Stimulated activated naive B cell treated with anti-CD40 and anti-IgM and Interleukin-4, amounts not matched to agents 10 μg/mL and 1 μg/mL and 100 μg/mL, for 72 hours (primary cell): ENCODE measurements around the gene KRT39.
"Not testable (repeated sequence)": the region's sequence is repeated elsewhere in the genome, so short reads cannot be mapped to it uniquely, and the experiment has no call there.

Source experiments
- ATAC-seq, 2 donors: fragments of 150-1000 bp; cut with Tn5 transposase; replicated peaks; 2 replicates each; pipeline ENCODE4 v1.10.0; 2021; ENCODE audit warnings: moderate library complexity in 1 of 2
- DNase-seq: peaks from one replicate; pipeline ENCODE4 v3.0.0; 2021
- H3K27ac Mint-ChIP-seq: one replicate; pipeline ENCODE4 v1.8.0; 2022; ENCODE audit warnings: mild to moderate bottlenecking, mixed read lengths
- H3K27me3 Mint-ChIP-seq, 2 donors: one replicate each; pipeline ENCODE4 v1.8.0; 2022; ENCODE audit warnings: mixed read lengths in 2 of 2
- H3K36me3 Mint-ChIP-seq, 2 donors: one replicate each; pipeline ENCODE4 v1.8.0; 2022; ENCODE audit warnings: mixed read lengths in 2 of 2, mild to moderate bottlenecking in 1 of 2
- H3K4me1 Mint-ChIP-seq, 2 donors: one replicate each; pipeline ENCODE4 v1.8.0; 2022; ENCODE audit warnings: mixed read lengths in 2 of 2, mild to moderate bottlenecking in 1 of 2
- H3K4me3 Mint-ChIP-seq, 2 donors: one replicate each; pipeline ENCODE4 v1.8.0; 2022; ENCODE audit warnings: mild to moderate bottlenecking in 2 of 2, mixed read lengths in 2 of 2, moderate library complexity in 1 of 2
- H3K9me3 Mint-ChIP-seq, 2 donors: one replicate each; pipeline ENCODE4 v1.8.0; 2022; ENCODE audit warnings: mixed read lengths in 2 of 2, mild to moderate bottlenecking in 1 of 2

The KRT39 gene

GRCh38 chr17:40966848-40967247 is at the start of gene KRT39:
KRT39 (minus strand) TSS chr17:40966948; CDS start chr17:40966856, 92 bp downstream.
- Mint-ChIP-seq H3K4me3 (no peak within 1 kb of the TSS), H3K27ac (no peak within 1 kb of the TSS), H3K9me3 (peaks cover 2 to 3% of the 10 kb centered on the region in 2 donors), H3K27me3 (peaks cover 4 to 32% of the 10 kb centered on the region in 2 donors), H3K36me3 (no peaks in the 10 kb centered on the region), H3K4me1 (peaks cover 0 to 3% of the 10 kb centered on the region in 2 donors)
- ATAC-seq (no peak), DNase-seq (no peak)

GRCh38 chr17:41015454-41015853 is 48.7 kb upstream of the KRT39 start:
- peak; percentile 29 to 57 for ATAC-seq
- Mint-ChIP-seq H3K4me1 (peaks cover 4 to 8% of the 10 kb centered on the region in 2 donors), H3K27me3 (peaks cover 0 to 3% of the 10 kb centered on the region in 2 donors), H3K36me3 (no peaks in the 10 kb centered on the region), H3K9me3 (no peaks in the 10 kb centered on the region), H3K27ac (no peak overlapping the region), H3K4me3 (no peak overlapping the region)
- no peak for DNase-seq

GRCh38 chr17:41013606-41014005 is 46.9 kb upstream of the KRT39 start:
- DNase-seq (no peak), ATAC-seq (no peak)
- Mint-ChIP-seq H3K36me3 (no peaks in the 10 kb centered on the region), H3K4me3 (no peak overlapping the region), H3K4me1 (peaks cover 5 to 8% of the 10 kb centered on the region in 2 donors), H3K27ac (no peak overlapping the region), H3K27me3 (peaks cover 0 to 3% of the 10 kb centered on the region in 2 donors), H3K9me3 (no peaks in the 10 kb centered on the region)

GRCh38 chr17:41013181-41013580 is 46.4 kb upstream of the KRT39 start:
- no peak for ATAC-seq
- H3K27me3 Mint-ChIP-seq = peaks cover 0 to 3% of the 10 kb centered on the region in 2 donors
- H3K4me1 Mint-ChIP-seq = peaks cover 5 to 8% of the 10 kb centered on the region in 2 donors
- no peak for DNase-seq
- H3K4me3 Mint-ChIP-seq = no peak overlapping the region
- no peaks in the 10 kb centered on the region for H3K9me3 Mint-ChIP-seq
- no peaks in the 10 kb centered on the region for H3K36me3 Mint-ChIP-seq
- H3K27ac Mint-ChIP-seq = no peak overlapping the region

- no peaks in the 10 kb centered on the region for H3K36me3 Mint-ChIP-seq
- no peak for DNase-seq
- H3K27ac Mint-ChIP-seq = no peak overlapping the region
- ATAC-seq = no peak
- peaks cover 0 to 3% of the 10 kb centered on the region in 2 donors for H3K27me3 Mint-ChIP-seq
- H3K4me3 Mint-ChIP-seq = no peak overlapping the region
- peaks cover 5 to 8% of the 10 kb centered on the region in 2 donors for H3K4me1 Mint-ChIP-seq
- no peaks in the 10 kb centered on the region for H3K9me3 Mint-ChIP-seq
These were observed 45.8 kb upstream of the KRT39 start for GRCh38 chr17:41012326-41013120.

- Mint-ChIP-seq H3K4me3 (no peak overlapping the region), H3K9me3 (no peaks in the 10 kb centered on the region), H3K36me3 (no peaks in the 10 kb centered on the region), H3K27ac (no peak overlapping the region), H3K27me3 (peaks cover 0 to 7% of the 10 kb centered on the region in 2 donors), H3K4me1 (peaks cover 3% of the 10 kb centered on the region in 2 donors)
- ATAC-seq = no peak
- DNase-seq = no peak
These were observed 43.7 kb upstream of the KRT39 start for GRCh38 chr17:41010441-41010840.

GRCh38 chr17:41009936-41010335 is 43.2 kb upstream of the KRT39 start:
- no peaks in the 10 kb centered on the region for H3K9me3 Mint-ChIP-seq
- H3K27me3 Mint-ChIP-seq = peaks cover 0 to 7% of the 10 kb centered on the region in 2 donors
- H3K27ac Mint-ChIP-seq = no peak overlapping the region
- H3K36me3 Mint-ChIP-seq = no peaks in the 10 kb centered on the region
- H3K4me3 Mint-ChIP-seq = no peak overlapping the region
- H3K4me1 Mint-ChIP-seq = peaks cover 0 to 1% of the 10 kb centered on the region in 2 donors
- DNase-seq (no peak), ATAC-seq (no peak)

- Mint-ChIP-seq H3K27me3 (peaks cover 0 to 7% of the 10 kb centered on the region in 2 donors), H3K4me3 (no peak overlapping the region), H3K36me3 (no peaks in the 10 kb centered on the region), H3K4me1 (peaks cover 0 to 1% of the 10 kb centered on the region in 2 donors), H3K9me3 (no peaks in the 10 kb centered on the region), H3K27ac (no peak overlapping the region)
- no peak for ATAC-seq
- no peak for DNase-seq
These were observed 42.6 kb upstream of the KRT39 start for GRCh38 chr17:41009301-41009760.

GRCh38 chr17:41008811-41009210 is 42.1 kb upstream of the KRT39 start, which contains the start of gene KRTAP3-1:
KRTAP3-1 (minus strand) TSS chr17:41009128; CDS start chr17:41009074, 54 bp downstream.
- Mint-ChIP-seq H3K36me3 (no peaks in the 10 kb centered on the region), H3K27me3 (peaks cover 0 to 11% of the 10 kb centered on the region in 2 donors), H3K9me3 (no peaks in the 10 kb centered on the region), H3K4me1 (peaks cover 0 to 1% of the 10 kb centered on the region in 2 donors), H3K4me3 (no peak within 1 kb of the TSS), H3K27ac (no peak within 1 kb of the TSS)
- no peak for ATAC-seq
- DNase-seq = no peak

- Mint-ChIP-seq H3K4me1 (peaks cover 0 to 1% of the 10 kb centered on the region in 2 donors), H3K9me3 (no peaks in the 10 kb centered on the region), H3K4me3 (no peak overlapping the region), H3K27ac (no peak overlapping the region), H3K27me3 (peaks cover 13 to 16% of the 10 kb centered on the region in 2 donors), H3K36me3 (no peaks in the 10 kb centered on the region)
- no peak for ATAC-seq
- DNase-seq = no peak
These were observed 37.6 kb upstream of the KRT39 start for GRCh38 chr17:41004397-41004796.

GRCh38 chr17:41003926-41004325 is 37.2 kb upstream of the KRT39 start:
- Mint-ChIP-seq H3K4me3 (no peak overlapping the region), H3K9me3 (no peaks in the 10 kb centered on the region), H3K4me1 (peaks cover 0 to 1% of the 10 kb centered on the region in 2 donors), H3K27ac (no peak overlapping the region), H3K27me3 (peaks cover 15 to 20% of the 10 kb centered on the region in 2 donors), H3K36me3 (no peaks in the 10 kb centered on the region)
- no peak for ATAC-seq
- no peak for DNase-seq

GRCh38 chr17:41002814-41003213 is 36.1 kb upstream of the KRT39 start:
- ATAC-seq (no peak), DNase-seq (no peak)
- Mint-ChIP-seq H3K4me1 (no peaks in the 10 kb centered on the region), H3K4me3 (no peak overlapping the region), H3K27me3 (peaks cover 21% of the 10 kb centered on the region in 2 donors), H3K27ac (no peak overlapping the region), H3K36me3 (no peaks in the 10 kb centered on the region), H3K9me3 (no peaks in the 10 kb centered on the region)

GRCh38 chr17:41001795-41002194 is 35.0 kb upstream of the KRT39 start:
- Mint-ChIP-seq H3K27ac (no peak overlapping the region), H3K4me3 (no peak overlapping the region), H3K9me3 (no peaks in the 10 kb centered on the region), H3K4me1 (no peaks in the 10 kb centered on the region), H3K27me3 (peaks cover 27 to 31% of the 10 kb centered on the region in 2 donors), H3K36me3 (no peaks in the 10 kb centered on the region)
- ATAC-seq (no peak), DNase-seq (no peak)

GRCh38 chr17:40999563-40999962 is 32.8 kb upstream of the KRT39 start, which contains the start of gene KRTAP3-2:
KRTAP3-2 (minus strand) TSS chr17:40999906; CDS start chr17:40999853, 53 bp downstream.
- not testable (repeated sequence) for DNase-seq, H3K4me1 Mint-ChIP-seq, H3K36me3 Mint-ChIP-seq, H3K9me3 Mint-ChIP-seq, ATAC-seq, H3K27ac Mint-ChIP-seq, H3K4me3 Mint-ChIP-seq
- H3K27me3 Mint-ChIP-seq = peaks cover 30 to 42% of the 10 kb centered on the region in 2 donors

- Mint-ChIP-seq H3K9me3 (no peaks in the 10 kb centered on the region), H3K4me1 (no peaks in the 10 kb centered on the region), H3K27me3 (peaks cover 32 to 53% of the 10 kb centered on the region in 2 donors), H3K36me3 (peaks cover 0 to 2% of the 10 kb centered on the region in 2 donors), H3K4me3 (no peak overlapping the region), H3K27ac (no peak overlapping the region)
- DNase-seq (no peak), ATAC-seq (no peak)
These were observed 30.6 kb upstream of the KRT39 start for GRCh38 chr17:40997361-40997760.
